HG03175 (cell line): ENCODE results near the gene MTHFD1.
"Not testable (repeated sequence)": the region's sequence is repeated elsewhere in the genome, so short reads cannot be mapped to it uniquely, and the experiment has no call there.

ENCODE experiments used
- ATAC-seq: cut with Tn5 transposase; IDR thresholded peaks from one replicate; pipeline ENCODE4 v1.9.1; 2021; ENCODE audit warnings: mild to moderate bottlenecking, moderate library complexity; ENCODE audit not compliant: unreplicated experiment

MTHFD1 gene

DNA sequence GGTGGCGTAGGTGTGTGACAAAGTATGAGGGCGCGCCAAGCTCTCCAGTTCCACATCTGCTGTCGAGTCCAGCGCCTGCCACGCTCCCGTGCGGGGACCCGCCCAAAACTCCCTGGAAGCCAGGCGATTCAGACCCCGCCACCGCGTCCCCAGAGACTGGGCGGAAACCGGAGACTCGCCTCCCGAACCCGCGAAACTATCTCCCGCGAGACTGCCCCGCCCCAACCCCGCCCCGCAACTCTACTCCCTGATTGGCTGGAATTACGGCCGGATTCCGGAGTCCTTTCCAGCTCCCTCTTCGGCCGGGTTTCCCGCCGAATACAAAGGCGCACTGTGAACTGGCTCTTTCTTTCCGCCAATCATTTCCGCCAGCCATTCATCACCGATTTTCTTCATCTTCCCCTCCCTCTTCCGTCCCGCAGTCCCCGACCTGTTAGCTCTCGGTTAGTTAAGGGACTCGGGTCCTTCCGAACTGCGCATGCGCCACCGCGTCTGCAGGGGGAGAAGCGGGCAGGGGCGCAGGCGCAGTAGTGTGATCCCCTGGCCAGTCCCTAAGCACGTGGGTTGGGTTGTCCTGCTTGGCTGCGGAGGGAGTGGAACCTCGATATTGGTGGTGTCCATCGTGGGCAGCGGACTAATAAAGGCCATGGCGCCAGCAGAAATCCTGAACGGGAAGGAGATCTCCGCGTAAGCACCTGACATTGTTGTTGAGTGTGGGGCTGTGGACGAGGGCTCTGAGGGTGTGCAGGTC, at the start of gene MTHFD1:
MTHFD1 (plus strand) TSS at position 572 of the 751 bp plus-strand sequence; CDS start at position 647, 75 bp downstream.
- peak; percentile 78 for ATAC-seq

GRCh38 chr14:64338616-64339316, 49.4 kb upstream of the MTHFD1 start:
- ATAC-seq, result peak; percentile 81

- no peak for ATAC-seq
Measured at GRCh38 chr14:64340560-64341196, 47.5 kb upstream of the MTHFD1 start.

- no peak for ATAC-seq
Measured at GRCh38 chr14:64347748-64348147, 40.4 kb upstream of the MTHFD1 start.

DNA sequence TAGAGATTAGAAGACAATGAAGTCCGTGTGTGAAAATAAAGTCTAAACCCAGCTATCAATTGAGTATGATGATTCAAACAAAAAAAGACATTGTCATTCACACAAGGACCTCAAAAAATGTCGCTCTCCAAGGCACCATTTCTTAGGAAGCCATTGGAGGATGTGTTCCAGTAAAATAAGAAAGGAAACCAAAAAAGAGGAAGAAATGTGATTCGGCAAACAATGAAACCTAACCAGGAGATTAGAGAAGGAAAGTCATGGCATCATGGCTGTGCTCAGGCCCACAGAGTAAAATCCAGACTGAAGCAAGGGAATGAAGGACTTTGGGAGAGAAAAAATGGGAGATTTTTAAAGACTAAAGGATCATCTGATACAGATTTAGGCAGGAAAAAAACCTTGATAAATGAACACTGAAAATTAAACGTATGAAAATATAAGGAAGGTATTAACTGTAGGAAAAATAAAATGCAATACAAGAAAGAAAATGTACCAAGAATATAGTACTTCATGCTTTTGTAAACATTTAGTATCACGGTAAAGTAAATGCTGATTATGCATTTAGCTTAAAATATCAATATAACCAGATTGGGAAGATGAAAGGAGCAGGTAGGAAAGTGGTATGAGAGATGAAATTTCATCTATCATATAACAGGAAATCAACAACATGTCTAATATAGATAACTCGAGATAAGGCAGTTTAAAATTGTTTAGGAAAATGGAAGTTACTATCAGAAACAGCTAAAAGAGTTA, 38.2 kb upstream of the MTHFD1 start:
- ATAC-seq, result no peak

GRCh38 chr14:64363265-64363846, 24.8 kb upstream of the MTHFD1 start:
- no peak for ATAC-seq

DNA sequence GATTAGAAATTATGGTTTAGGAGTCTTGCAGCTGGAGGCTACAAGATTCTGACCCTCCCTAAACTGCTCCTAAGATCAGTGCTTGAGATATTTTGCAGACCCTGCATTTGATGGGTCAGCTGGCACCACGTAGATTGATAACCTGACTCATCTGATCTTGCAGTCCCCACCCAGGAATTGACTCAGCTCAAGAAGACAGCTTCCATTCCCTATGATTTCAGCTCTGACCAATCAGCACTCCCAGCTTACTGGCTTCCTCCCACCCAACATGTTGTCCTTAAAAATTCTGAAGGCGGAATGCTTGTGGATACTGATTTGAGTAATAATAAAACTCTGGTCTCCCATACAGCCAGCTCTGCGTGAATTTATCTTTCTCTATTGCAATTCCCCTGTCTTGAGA, 23.2 kb upstream of the MTHFD1 start:
- ATAC-seq, result no peak

- not testable (repeated sequence) for ATAC-seq
Measured at GRCh38 chr14:64365358-64365889, 22.7 kb upstream of the MTHFD1 start.

DNA sequence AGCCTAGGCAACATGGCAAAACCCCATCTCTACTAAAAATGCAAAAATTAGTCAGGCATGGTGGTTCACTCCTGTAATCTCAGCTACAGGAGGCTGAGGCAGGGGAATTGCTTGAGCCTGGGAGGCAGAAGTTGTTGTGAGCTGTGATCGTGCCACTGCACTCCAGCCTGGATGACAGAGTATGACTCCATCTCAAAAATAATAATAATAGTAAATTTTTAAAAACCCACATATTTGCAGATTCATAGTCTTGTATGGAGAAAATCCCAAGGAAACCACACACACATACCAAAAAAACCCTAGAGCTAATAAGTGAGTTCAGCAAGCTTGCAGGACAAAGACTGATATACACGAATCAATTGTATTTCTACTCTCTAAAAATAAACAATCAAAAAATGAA, 19.0 kb upstream of the MTHFD1 start:
- no peak for ATAC-seq

- peak; percentile 33 for ATAC-seq
Measured at GRCh38 chr14:64387232-64387781, 846 bp upstream of the MTHFD1 start.

GRCh38 chr14:64388533-64389285, 556 bp downstream of the MTHFD1 start:
- no peak for ATAC-seq

DNA sequence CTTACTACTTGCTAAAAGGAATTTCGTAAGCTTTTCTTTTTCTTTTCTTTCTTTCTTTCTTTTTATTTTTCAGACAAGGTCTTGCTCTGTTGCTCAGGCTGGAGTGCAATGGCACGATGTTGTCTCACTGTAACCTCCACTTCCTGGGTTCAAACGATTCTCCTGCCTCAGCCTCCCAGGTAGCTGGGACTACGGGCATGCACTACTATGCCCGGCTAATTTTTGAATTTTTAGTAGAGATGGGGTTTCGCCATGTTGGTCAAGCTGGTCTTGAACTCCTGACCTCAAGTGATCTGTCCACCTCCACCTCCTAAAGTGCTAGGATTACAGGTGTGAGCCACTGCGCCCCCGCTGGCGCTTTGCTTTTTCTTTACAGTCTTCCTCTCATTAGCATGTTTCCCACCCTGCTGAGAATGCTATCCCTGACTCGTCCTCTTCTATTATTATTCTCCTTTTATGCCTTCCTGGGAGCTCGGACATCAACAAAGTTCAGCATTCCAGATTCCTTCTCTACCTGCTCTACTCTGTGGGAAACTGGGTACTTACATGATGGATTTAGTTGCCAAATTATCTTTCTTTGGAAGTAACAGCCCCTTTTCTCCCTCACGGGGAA, 3.1 kb downstream of the MTHFD1 start:
- no peak for ATAC-seq

GRCh38 chr14:64391986-64392385, 3.8 kb downstream of the MTHFD1 start:
- ATAC-seq, result no peak

DNA sequence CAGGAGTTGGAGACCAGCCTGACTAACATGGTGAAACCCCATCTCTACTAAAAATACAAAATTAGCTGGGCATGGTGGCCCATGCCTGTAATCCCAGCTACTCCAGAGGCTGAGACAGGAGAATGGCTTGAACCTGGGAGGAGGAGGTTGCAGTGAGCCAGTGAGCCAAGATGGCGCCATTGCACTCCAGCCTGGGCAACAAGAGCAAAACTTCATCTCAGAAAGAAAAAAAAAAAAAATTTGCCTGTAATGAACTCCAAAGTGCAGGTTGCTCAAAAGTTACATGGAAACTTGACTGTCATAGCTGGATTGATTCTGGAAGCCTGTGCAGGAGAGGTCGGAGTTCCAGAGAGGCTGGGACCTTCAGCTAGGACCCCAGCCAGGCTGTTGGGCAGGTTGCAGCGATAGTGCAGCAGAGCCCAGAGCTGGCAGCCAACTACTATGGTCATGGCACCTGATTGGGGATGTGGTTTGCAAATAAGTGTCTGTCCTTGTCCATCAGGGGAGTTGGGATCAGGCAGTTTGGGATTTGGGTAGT, 5.1 kb downstream of the MTHFD1 start:
- not testable (repeated sequence) for ATAC-seq

DNA sequence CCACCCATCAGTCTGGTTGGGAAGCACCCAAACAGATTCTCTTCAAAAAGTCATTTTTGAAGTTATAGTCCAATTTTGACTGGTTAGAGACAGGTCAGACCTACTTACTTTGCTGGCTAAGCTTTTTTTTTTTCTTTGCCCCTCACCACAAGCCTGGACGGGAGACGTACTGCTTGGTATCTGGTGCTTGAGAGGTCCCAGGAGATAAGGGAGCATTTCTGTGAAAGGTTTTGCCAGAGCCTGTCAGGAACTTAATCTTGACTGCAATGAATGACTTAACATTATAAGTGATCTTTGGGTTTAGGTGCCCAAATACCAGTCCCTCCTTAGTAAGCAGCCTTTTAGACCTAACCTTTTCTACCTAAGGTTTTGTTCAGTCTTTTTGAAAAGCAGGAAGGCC, 6.3 kb downstream of the MTHFD1 start:
- no peak for ATAC-seq

DNA sequence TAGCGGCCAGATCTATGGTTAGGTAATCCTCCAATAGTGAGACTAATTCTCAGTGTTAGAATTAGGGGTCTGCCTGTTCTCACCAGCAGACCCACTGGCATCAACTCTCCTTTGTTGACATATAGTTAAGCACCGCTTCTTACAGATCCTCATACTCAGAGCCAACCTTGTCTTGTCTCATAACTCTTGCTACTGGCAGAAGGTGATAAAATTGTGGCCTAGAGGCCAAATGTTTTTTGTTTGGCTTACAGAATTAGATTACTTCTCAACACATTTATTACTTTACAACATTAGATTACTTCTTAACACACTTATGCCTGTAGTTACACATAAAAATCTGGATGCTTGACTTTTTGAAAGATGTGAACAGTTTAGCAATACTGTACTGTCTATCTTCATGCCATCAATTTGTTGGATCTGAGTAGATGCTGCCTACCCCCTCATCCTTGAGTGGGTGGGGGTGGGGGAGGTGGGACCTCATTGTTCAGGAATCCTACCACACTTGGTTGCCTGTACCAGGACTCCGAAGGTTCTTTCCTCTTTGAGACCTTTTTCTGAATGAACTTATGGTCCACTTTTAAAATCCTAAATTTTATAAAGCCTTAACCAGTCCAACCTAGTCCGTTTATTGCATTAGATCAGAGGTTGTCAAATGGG, 7.0 kb downstream of the MTHFD1 start:
- no peak for ATAC-seq

- no peak for ATAC-seq
Measured at GRCh38 chr14:64400829-64401459, 12.8 kb downstream of the MTHFD1 start.

- no peak for ATAC-seq
Measured at GRCh38 chr14:64401949-64402348, 13.8 kb downstream of the MTHFD1 start.
